NOMO-1 treated with DMSO at 0.1 percent for 48 hours (cell line): ENCODE data around the gene LGALS9.

Source experiments
- DNase-seq: peaks from one replicate; lab custom pipeline; 2025; ENCODE audit not compliant: unreplicated experiment; lab: John Stamatoyannopoulos, UW

Gene LGALS9

DNA sequence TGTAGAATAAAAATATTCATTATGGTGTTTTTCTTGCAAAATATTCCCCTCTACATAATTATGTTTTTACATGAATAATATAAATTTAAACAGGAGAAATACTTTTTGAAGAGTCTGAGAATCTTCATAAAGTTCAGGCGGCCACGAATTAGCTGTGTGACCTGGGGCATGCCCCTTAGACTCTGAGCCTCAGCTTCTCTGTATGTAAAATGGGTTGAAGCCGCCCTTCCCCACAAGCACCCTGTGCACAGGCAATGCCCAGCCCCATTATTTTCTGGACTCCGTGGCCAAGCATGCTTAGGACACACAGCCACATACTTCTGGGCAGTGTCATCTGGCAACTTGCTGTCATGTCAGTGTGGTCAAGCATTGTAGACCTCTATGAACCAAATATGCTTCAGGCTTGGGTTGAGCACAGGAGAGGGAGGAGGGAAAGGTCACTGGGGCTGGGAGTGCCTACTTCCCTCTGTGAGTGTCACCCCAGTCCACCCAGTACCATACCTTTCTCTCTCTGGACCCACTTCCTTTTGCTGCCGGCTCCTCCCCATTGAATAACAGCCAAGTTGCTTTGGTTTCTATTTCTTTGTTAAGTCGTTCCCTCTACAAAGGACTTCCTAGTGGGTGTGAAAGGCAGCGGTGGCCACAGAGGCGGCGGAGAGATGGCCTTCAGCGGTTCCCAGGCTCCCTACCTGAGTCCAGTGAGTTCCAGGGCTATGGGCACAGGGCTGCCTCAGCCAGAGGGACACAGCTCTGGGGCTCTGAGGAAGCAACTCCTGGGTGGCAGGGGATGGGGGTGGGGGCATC lies at the start of gene LGALS9:
Gene LGALS9 (plus strand): TSS at position 582 of the 804 bp plus-strand sequence. CDS start 78 bp downstream, at position 660.
- DNase-seq: peak; percentile 82

DNA sequence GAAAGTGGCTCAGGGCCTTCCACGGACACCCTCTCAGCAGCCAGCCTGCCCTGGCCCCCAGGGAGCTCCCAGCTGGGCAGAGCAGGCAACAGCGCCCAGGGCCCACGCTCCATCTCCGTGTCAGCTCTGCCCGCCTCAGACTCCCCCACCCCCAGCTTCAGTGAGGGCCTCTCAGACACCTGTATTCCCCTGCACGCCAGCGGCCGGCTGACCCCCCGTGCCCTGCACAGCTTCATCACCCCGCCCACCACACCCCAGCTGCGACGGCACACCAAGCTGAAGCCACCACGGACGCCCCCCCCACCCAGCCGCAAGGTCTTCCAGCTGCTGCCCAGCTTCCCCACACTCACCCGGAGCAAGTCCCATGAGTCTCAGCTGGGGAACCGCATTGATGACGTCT lies 48.3 kb upstream of the LGALS9 start:
- no peak for DNase-seq

DNA sequence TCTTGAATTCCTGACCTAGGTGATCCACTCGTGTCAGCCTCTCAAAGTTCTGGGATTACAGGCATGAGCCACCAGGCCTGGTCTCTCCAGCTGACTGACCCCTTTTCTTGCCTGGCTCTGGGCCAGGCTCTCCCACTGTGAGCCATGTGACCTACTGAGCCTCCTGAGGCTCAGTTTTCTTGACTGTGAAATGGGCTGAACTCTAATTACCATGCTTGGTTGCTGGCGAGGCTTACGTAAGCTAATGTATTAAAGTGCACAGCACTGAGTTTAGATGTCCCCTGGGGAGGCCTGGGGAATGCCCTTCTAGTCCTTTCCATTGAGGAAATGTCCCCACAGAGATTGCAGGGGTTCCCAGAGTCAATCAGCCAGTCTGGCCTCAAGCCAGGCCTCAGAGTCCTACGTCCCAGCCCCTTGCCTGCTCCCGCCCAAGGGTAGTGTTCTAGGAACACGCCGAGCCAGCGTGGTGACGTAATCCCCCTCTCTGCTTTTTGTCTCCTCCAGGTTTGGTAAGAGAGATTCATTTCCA lies 45.8 kb upstream of the LGALS9 start:
- no peak for DNase-seq

DNA sequence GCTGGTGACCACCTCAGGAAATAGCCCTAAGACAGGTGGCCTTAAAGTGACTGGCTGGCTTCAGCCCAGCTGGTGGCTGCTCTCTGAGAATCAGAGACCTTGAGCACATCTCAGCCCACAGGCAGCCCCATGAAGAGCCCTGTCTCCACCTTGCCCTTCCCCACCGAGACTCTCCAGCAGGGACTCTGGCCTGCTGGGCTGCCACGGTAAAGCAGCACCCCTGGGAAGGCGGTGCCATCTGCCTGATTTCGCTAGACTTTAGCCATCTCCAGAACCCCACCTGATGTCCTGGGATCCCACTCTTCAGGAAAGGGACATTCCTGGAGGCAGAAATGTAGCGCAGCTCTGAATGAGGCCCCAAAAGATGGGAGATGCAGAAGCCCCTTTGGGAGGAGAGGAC lies 45.2 kb upstream of the LGALS9 start:
- no peak for DNase-seq

DNA sequence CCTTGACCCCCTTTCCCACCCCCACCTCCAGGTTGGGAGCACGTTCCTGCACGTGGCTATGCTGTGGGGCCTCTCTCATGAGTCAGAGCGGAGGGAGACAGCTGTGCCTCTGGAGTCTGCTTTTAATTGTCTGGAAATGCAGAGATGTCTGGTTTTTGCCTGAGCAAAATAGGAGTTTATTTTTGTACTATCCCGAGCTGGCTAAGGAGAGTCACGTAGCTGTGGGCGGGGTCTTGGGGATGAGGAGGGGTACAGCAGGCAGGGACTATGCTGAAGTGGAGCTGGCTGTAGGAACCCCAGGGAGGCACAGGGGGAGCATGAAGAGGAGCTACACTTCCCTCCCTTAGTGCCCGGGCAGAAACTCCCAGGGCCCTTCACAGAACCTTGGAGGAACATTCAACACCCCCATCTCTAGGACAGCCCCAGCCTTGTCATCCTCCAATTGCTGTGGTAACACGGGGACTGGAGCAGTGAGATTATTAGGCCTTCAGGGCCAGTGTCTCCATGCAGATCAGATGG lies 44.7 kb upstream of the LGALS9 start:
- no peak for DNase-seq

DNA sequence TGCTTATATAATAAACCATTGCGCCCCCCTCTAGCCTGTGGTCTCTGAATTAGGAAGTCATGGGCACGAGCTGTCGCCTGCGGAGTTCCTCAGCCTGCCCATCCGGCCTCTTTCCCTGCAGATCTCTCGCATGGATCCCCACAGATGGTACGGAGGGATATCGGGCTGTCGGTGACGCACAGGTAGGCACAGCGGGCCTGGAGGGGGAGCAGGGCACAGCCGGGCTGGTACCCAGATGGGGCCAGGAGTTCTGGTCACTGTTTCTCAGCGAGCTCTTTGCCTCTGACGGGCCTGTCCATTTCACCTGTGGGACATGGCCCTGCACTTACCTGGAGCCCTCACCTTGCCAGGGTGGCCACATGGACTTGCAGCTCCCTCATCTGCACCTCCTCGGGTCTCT lies 42.6 kb upstream of the LGALS9 start:
- no peak for DNase-seq

DNA sequence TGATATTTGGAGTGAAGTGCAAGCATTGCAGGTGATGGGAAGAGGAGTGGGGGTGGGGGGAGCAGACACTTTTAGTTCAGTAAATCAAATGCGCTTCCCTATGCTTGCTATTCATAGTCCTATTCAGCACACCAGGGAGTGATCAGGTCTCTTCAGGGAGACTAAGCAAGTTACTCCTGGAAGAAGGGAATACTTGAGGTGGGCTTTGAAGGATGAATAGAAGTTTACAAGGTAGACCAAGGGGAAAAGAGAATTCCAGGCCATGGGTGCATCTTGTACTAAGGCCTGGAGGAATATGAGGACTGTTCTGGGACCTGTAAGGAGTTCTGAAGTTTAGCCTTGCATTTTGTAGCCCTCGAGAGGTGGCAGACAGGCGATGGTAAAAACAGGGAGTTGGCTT lies 40.1 kb upstream of the LGALS9 start:
- no peak for DNase-seq

DNA sequence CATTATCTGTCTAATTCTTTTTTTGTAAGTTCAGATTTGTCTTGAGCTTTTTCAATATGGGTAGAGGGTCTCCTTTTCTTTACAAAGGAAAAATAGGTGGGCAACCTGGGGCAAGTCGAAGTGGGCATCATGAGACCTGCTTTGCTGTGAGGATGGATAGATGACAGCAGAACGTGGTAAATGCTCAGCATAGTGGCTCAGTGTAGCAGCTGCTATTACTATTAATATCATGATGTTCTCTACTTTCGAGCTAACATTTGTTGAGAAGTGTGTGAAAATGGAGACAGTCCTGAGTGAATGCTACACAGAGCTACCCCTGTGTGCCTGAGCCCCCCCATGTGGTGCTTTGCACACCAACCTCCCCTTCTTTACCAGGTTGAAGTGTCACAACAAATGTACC lies 39.0 kb upstream of the LGALS9 start:
- no peak for DNase-seq

DNA sequence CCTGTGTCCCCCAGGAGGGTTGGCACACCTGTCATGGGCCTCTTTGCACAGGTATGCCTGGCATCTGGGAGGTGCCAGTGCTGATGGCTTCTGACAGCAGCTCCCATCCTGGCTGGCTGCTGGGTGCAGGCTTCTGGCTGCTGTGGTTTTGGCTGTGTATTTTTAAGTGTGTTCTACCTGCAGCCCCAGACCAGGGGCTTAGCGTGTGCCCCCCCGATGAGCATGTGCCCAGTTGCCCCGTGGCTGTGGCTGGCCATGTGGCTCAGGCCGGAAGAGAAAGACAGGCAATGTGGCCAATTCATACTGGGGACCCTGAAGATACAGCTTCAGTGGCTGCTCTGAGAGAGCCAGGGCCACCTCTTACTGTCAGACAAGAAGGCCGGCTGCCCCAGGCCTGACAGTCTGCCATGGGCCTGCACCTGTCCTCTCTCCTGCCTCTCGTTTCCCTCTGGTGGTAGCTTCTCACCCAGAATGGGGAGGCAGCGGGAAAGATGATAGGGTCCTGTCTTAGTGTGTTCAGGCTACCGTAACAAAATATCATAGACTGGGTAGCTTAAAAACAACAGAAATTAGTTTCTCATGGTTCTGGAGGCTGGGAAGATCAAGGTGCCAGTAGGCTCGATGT lies 37.6 kb upstream of the LGALS9 start:
- DNase-seq: no peak

DNA sequence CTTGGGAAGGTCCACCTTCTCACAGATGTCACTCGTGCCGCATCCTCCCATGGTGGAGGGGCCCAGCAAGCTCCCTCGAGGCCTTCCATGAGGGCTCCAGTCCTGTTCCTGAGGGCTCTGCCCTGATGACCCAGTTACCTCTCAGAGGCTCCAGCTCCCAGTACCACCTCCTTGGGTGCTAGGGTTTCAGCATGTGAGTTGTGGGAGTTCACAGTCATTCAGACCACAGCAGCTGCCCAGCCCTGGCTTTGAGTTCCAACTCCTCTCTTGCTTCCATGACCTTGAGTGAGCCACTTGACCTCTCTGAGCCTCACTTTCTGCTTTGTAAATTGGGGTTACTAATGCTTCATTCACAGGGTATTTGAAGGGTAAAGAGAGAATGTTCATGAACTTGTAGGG lies 37.1 kb upstream of the LGALS9 start:
- no peak for DNase-seq

DNA sequence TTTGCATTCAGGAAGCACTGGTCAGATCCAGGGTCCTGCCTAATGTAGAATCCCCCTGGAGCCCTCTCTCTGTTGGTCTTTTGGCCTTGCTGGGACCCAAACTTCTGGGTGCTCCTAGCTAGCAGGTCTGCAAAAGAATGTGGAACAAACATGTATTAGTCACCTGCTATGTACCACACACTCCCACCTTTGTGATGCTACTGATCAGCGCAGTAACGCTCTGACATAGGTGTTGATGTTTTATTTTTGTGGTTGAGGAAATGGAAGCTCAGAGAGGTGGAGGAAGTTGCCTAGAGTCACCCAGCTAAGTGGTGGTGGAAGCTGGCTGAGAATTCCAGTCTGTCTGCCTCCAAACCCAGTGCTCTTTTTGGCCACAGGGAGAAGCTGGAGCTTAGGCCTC lies 35.8 kb upstream of the LGALS9 start:
- no peak for DNase-seq

DNA sequence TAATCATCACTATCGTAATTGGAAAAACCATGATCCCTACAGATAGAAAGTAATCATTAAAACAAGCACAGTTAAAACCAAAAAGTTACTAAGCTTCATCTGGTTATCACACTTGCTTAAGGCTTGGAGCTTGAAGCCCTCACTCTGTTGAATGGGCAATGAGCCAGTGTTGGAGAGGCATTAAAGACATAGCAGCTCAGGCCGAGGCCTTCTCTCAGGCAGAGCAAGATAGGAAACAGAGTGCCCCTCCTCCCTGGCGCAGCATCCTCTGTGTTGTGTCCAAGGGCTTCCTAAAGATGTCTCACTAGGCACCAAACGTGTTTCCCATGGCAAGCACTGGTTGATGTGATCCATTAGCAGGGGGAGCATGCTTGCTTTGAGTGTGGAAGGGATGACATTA lies 34.9 kb upstream of the LGALS9 start:
- no peak for DNase-seq

DNA sequence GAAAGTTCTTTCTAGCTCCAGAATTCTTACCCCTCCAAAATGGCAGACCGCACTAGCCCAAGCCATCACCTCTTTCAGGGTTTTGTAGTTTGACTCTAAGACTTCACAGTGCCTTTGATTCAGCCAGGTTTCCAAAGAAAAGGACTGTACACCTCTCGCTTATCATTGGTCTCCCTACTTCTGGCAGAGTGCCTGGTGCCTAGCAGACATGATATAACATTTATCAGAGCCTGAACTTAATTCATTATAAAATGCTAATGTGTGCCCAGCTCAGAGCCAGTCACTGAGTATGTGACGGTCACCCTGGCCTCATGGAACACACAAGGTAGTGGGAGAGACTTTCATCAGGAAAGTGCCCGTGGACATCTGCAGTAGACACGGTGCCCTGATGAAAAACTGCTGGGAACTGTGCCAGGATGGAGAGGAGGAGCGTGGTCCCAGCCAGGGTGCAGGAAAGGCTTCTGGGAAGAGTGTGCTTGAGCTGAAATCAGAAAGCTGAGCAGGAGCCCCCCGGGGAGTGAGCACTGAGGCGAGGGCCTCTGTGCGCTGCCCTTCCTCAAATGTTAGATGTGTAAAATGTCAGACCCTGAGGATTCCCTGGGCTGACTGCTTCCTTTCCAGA lies 34.3 kb upstream of the LGALS9 start:
- no peak for DNase-seq

DNA sequence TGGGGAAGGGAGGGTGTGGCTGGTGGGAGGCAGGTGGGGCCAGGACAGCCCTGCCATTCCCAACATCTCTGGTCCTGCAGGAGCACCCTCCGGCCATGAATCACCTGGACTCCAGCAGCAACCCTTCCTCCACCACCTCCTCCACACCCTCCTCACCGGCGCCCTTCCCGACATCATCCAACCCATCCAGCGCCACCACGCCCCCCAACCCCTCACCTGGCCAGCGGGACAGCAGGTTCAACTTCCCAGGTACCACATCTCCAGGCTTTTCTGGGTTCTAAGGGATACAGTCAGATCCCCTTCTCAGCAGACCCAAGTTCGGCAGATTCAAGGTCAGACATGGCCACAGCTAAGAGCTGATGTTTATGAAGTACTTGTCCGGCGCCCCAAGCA lies 33.8 kb upstream of the LGALS9 start:
- no peak for DNase-seq

DNA sequence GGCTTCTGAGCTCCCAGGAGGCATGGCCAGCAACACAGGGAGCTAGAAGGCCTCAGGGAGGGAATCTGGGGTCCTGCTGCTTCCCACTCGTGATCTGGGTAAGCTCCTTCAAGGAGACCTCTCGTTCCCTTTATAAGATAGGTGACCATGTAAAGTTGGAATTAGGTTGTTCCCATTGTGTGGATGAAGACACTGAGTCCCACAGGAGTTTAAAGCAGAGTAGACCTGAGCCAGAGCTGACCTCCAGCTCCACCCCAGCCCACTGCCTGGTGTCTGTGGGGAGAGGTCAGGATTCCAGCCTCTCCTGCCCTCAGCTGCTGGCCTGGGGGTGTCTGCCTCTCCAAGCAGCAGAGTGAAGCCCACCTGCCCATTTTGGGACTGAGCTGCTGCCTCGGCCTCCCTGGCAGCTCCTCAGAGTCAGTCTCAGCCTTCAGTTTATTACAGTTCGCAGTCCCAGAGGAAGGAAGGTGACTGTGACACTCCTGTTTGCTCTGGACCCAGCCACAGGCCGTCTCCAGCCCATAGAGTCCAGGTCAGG lies 33.1 kb upstream of the LGALS9 start:
- DNase-seq: no peak

DNA sequence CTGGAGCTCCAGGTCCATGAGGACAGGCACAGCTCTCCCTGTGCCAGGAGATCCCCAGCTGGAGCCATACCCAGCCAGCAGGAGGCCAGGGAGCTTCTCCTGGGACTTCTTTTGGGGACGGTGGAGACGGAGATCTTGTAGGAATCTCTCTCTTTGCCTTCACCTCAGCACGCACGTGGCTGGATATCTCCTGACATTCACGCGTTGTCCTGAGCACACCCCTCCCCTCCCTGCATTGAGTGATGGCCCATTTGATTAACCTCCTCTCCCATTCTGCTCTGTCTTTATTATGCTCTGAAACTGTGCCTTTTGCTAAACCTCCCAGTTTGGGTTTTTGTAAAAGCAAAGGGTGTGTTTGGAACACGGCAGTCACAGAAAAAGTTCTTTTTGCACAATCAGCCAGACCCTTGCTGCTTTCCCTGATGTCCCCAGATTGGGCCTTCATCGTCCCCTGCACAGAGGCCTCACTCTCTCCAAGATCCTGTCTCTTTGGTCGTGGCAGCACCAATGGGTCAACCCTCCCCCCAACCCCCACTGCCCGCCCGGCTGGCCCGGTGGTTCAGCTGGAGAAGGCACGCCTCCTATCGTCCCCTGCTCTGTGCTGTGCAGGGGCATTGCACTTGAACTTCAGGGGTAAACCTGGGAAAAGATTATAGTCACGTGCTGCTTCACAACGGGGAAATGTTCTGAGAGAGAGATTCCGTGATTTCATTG lies 32.5 kb upstream of the LGALS9 start:
- no peak for DNase-seq

DNA sequence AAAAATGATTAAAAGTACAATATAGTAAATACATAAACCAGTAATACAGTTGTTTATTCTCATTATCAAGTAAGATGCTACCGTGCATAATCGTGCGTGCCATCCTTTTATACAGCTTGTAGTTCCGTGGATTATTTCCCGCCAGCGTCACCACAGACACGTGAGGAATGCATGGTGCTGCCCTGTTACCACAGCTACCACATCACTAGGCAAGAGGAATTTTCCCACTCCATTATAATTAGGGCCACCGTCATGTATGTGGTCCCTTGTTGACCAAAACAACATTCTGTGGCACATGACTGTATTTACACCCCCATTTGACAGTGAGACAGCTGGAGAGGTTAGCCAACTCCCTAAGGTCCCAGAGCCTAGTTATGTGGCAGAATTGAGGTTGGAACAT lies 30.5 kb upstream of the LGALS9 start:
- DNase-seq: no peak

DNA sequence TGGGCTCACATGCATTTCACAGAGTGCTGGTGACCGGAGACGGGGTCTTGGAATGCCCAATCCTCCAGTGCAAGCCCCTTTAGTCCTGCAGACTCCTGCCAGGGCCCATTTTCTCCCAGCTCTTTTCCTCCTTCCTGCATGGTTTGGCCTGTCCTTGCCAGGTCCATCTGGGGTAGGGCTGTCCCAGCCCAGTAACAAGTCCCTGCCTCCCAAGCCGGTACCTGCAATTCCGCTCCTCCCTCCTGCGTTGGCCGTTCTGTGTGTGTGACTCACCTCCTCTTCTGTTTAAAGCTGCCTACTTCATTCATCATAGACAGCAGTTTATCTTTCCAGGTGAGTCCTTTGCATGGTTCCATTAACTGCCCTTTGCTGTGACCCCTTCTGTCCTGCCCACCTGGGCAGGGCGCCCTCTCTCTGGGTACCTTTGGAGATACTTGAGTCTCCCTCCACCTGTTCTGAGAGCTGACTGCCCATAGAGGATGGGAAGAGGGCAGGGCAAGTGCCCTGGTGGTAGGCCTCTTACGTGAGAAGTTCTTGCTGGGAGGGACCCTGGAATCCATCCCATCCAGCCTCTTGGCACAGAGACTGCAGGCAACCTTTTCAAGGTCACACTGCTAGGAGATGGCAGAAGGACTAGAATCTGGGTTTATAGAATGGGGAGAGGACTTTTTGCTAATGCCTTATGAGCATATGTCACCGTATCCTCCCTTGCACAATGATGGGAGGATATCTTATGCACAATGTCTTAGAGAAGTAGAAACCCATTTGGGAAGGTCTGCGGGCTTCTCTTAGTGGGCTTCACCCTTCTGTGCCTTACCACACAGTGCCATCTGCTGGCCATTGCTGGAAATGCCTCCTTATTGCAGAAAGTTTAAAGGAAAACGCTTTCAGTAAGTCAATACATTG lies 29.7 kb upstream of the LGALS9 start:
- DNase-seq: peak; percentile 64

DNA sequence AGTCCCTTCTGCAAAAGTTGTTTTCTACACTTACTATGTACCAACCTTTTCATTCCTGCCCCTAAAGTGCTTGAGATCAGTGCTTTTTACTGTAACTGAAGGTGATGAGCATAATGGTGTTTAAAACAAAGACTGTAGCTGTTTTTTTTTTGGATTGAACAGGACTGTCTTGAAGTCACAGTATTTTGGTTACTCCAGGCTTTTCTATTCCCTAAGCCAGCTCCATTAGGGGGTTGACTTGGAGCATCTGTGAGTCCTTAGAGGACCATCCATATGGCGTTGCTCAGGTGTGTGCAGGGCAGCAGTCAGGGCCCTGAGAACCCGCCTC lies 29.0 kb upstream of the LGALS9 start:
- DNase-seq: no peak
